MM.1S (cell line): ENCODE data around the gene MAN1C1.

Source experiments
- DNase-seq: peaks from one replicate; pipeline ENCODE4 v3.0.0-alpha.2; 2015
- H2AFZ ChIP-seq: fragments of 300-600 bp; sonication (generic); 2 replicates; pipeline ENCODE4 v1.6.0; 2016; ENCODE audit warnings: antibody characterized with exemption, low read length
- H3F3A ChIP-seq: fragments of 300-600 bp; sonication (generic); 2 replicates; pipeline ENCODE4 v1.6.1; 2016; ENCODE audit warnings: mild to moderate bottlenecking, antibody characterized with exemption, low read length, moderate library complexity, mixed read lengths; ENCODE audit not compliant: insufficient read depth
- H3K27ac ChIP-seq: fragments of 300-600 bp; sonication (generic); 2 replicates; pipeline ENCODE4 v1.5.1; 2016; ENCODE audit warnings: mild to moderate bottlenecking, low read length
- H3K27me3 ChIP-seq: fragments of 300-600 bp; sonication (generic); replicated peaks from 2 replicates; pipeline ENCODE4 v1.6.0; 2016; ENCODE audit warnings: low read length; ENCODE audit not compliant: insufficient read depth
- H3K36me3 ChIP-seq: fragments of 300-600 bp; sonication (generic); replicated peaks from 2 replicates; pipeline ENCODE4 v1.6.1; 2016; ENCODE audit warnings: mild to moderate bottlenecking, low read length, mixed read lengths; ENCODE audit not compliant: insufficient read depth
- H3K4me1 ChIP-seq: fragments of 300-600 bp; sonication (generic); 2 replicates; pipeline ENCODE4 v1.6.1; 2016; ENCODE audit warnings: low read length, mixed read lengths
- H3K4me2 ChIP-seq: fragments of 300-600 bp; sonication (generic); 2 replicates; pipeline ENCODE4 v1.6.0; 2016; ENCODE audit warnings: low read depth, low read length
- H3K4me3 ChIP-seq: fragments of 300-600 bp; sonication (generic); 2 replicates; pipeline ENCODE4 v1.5.1; 2016; ENCODE audit warnings: low read length, mixed read lengths
- H3K79me2 ChIP-seq: fragments of 300-600 bp; sonication (generic); 2 replicates; pipeline ENCODE4 v1.6.1; 2016; ENCODE audit warnings: mixed run types, low read length, mixed read lengths
- H3K9ac ChIP-seq: fragments of 300-600 bp; sonication (generic); 2 replicates; pipeline ENCODE4 v1.6.1; 2016; ENCODE audit warnings: low read length, mixed read lengths
- H3K9me2 ChIP-seq: fragments of 300-600 bp; sonication (generic); replicated peaks from 2 replicates; pipeline ENCODE4 v1.6.1; 2016; ENCODE audit warnings: mild to moderate bottlenecking, low read length, mixed read lengths; ENCODE audit not compliant: insufficient read depth
- H3K9me3 ChIP-seq: fragments of 300-600 bp; sonication (generic); replicated peaks from 2 replicates; pipeline ENCODE4 v1.6.1; 2016; ENCODE audit warnings: mild to moderate bottlenecking, low read length, mixed read lengths; ENCODE audit not compliant: insufficient read depth
- H4K20me1 ChIP-seq: fragments of 300-600 bp; sonication (generic); 2 replicates; pipeline ENCODE4 v1.6.1; 2016; ENCODE audit warnings: mild to moderate bottlenecking, low read length, moderate library complexity, mixed read lengths; ENCODE audit not compliant: insufficient read depth
- EZH2 ChIP-seq: fragments of 300-600 bp; sonication (generic); optimal IDR thresholded peaks from 2 replicates; pipeline ENCODE3; 2017; ENCODE audit warnings: low read depth, mild to moderate bottlenecking, antibody characterized with exemption, low read length, mixed read lengths
- EZH2phosphoT487 ChIP-seq: fragments of 300-600 bp; sonication (generic); IDR thresholded peaks from 2 replicates; pipeline ENCODE4 v1.6.1; 2018; ENCODE audit warnings: antibody characterized with exemption, low read length
- TF ChIP-seq, protein P1 (sequence below): fragments of 300-600 bp; sonication (generic); IDR thresholded peaks from 2 replicates; pipeline ENCODE4 v1.5.1; 2016; ENCODE audit warnings: antibody characterized with exemption, low read length, mixed read lengths

MAN1C1 gene

DNA sequence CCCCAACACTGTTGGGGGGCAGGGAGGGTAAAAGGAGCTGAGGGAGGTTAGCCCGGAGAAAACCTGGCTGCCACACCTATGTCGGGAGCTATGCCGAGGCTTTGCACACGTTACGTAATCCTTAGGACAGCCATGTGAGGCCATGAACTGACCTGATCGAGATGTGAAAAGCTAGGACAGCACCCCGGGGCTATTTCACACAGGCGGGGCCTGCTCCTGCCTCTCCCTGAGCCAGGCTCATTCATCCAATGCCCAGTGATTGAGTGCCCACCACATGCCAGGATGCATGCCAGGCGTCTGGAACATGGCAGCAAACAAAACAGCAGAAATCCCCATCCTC lies 43.0 kb upstream of the MAN1C1 start:
- Histone ChIP-seq H3K36me3 (no peaks in the 10 kb centered on the region), H3K9me3 (no peaks in the 10 kb centered on the region), H3K79me2 (no peaks in the 10 kb centered on the region), H3K4me1 (no peaks in the 10 kb centered on the region), H3K27ac (no peak overlapping the region), H3K4me3 (no peak overlapping the region), H3K9ac (no peak overlapping the region), H3K27me3 (no peaks in the 10 kb centered on the region), H3K9me2 (no peaks in the 10 kb centered on the region), H4K20me1 (no peaks in the 10 kb centered on the region; the same call in 1 of the 2 replicates), H2AFZ (no peak overlapping the region), H3K4me2 (no peak overlapping the region), H3F3A (peaks cover 5% of the 10 kb centered on the region; the same call in 1 of the 2 replicates)
- DNase-seq: no peak
- TF ChIP-seq EZH2phosphoT487 (no peak), EZH2 (no peak)
- TF ChIP-seq, protein P1, sequence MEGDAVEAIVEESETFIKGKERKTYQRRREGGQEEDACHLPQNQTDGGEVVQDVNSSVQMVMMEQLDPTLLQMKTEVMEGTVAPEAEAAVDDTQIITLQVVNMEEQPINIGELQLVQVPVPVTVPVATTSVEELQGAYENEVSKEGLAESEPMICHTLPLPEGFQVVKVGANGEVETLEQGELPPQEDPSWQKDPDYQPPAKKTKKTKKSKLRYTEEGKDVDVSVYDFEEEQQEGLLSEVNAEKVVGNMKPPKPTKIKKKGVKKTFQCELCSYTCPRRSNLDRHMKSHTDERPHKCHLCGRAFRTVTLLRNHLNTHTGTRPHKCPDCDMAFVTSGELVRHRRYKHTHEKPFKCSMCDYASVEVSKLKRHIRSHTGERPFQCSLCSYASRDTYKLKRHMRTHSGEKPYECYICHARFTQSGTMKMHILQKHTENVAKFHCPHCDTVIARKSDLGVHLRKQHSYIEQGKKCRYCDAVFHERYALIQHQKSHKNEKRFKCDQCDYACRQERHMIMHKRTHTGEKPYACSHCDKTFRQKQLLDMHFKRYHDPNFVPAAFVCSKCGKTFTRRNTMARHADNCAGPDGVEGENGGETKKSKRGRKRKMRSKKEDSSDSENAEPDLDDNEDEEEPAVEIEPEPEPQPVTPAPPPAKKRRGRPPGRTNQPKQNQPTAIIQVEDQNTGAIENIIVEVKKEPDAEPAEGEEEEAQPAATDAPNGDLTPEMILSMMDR: no peak

DNA sequence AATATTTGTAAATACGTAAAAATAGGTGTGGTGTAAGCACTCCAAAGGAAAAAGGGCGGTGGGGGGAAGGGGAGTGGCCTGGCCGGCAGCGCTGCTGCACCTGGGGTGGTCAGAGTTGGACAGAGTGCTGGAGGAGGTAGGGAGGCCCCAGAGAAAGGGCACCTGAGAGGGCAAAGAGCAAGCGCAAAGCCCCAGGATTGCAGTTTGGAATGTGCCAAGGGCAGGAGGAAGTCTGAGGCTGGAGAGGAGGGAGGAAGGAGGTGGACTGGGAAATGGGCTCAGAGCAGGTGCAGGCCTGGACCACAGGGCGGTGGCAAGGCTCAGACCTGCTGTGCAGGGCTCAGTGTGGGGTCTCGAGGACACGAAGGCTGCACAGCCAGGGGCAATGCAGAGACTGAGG lies 42.6 kb upstream of the MAN1C1 start:
- Histone ChIP-seq H3K4me3 (no peak overlapping the region), H3K9me3 (no peaks in the 10 kb centered on the region), H3K27me3 (no peaks in the 10 kb centered on the region), H3K9ac (no peak overlapping the region), H2AFZ (no peak overlapping the region), H4K20me1 (no peaks in the 10 kb centered on the region; the same call in 1 of the 2 replicates), H3K36me3 (no peaks in the 10 kb centered on the region), H3K4me1 (no peaks in the 10 kb centered on the region), H3K4me2 (no peak overlapping the region), H3K9me2 (no peaks in the 10 kb centered on the region), H3K27ac (no peak overlapping the region), H3F3A (peaks cover 5% of the 10 kb centered on the region; the same call in 1 of the 2 replicates), H3K79me2 (no peaks in the 10 kb centered on the region)
- no peak for DNase-seq
- TF ChIP-seq EZH2 (no peak), EZH2phosphoT487 (no peak)
- TF ChIP-seq, protein P1: no peak

DNA sequence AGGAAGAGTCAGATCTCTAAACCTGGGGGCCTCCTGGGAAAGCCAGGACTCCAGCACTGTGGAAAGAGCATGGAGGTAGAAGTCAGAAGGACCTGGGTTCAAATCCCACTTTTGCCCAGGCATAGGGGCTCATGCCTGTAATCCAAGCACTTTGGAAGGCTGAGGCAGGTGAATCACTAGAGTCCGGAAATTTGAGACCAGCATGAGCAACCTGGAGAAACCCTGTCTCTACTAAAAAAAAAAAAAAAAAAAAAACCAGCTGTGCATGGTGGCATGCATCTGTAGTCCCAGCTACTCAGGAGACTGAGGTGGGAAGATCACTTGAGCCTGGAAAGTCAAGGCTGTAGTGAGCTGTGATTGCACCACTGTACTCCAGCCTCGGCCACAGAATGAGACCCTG lies 41.4 kb upstream of the MAN1C1 start:
- no peak overlapping the region for H3K4me3 ChIP-seq
- H3K36me3 ChIP-seq: no peaks in the 10 kb centered on the region
- no peak overlapping the region for H3K27ac ChIP-seq
- TF ChIP-seq EZH2: no peak
- no peak for TF ChIP-seq EZH2phosphoT487
- TF ChIP-seq, protein P1: no peak
- H3K9ac ChIP-seq: no peak overlapping the region
- no peak overlapping the region for H3K4me2 ChIP-seq
- no peaks in the 10 kb centered on the region for H3K9me3 ChIP-seq
- H4K20me1 ChIP-seq: no peaks in the 10 kb centered on the region; the same call in 1 of the 2 replicates
- no peaks in the 10 kb centered on the region for H3K9me2 ChIP-seq
- no peak for DNase-seq
- no peak overlapping the region for H2AFZ ChIP-seq
- H3K4me1 ChIP-seq: no peaks in the 10 kb centered on the region
- H3K27me3 ChIP-seq: no peaks in the 10 kb centered on the region
- no peaks in the 10 kb centered on the region for H3K79me2 ChIP-seq
- no peaks in the 10 kb centered on the region for H3F3A ChIP-seq
